ENCODE results near the gene RHBDD1.

- TF ChIP-seq POLR2A (IDR thresholded peaks at IDR 0.05) (no peak), CTCF (IDR thresholded peaks at IDR 0.05) (peak; percentile 59 to 87 (median 77))
Measured at GRCh38 chr2:226802573-226802972, 33.3 kb upstream of the RHBDD1 start.
